ENCODE measurements around the gene OSTC.

Gene OSTC

DNA sequence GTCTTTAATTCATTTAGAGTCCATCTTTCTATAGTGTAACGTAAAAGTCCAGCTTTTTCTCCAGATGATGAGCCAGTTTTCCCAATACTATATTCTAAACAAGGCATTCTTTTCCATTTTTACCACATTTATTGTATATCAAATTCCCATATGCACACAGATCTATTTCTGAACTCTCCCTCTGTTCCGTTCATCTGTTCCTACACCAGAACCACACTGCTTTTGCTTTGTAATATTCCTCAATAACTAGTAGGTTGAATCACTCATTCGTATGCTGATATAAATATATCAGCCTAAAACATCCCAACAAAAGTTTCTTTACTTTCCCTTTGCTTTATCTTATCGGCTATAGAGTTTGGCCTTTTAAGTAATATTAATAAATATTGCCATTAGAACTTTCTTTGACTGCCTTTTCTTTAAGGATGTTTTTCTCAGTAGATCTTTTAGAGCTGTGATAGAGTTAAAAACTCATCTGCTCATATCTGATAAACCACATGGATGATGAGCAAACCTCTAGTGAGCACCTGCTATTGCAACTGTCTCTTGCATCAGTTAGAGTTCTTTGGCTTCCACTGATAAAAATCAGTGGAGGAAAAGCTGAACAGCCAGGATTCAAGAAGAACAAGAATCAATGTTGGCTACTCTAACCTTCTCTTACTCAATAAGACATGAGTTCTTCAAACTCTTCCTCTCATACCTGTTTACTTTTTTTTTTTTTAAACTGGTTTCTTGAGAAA lies 43.2 kb upstream of the OSTC start:
- TF ChIP-seq FOXP2 (optimal IDR thresholded peaks at IDR 0.05; ENCODE audit: borderline replicate concordance, extremely low read depth, extremely low read length, insufficient read depth) (no peak), SIN3A (IDR thresholded peaks at IDR 0.05; ENCODE audit: borderline replicate concordance, insufficient read depth, low read length) (no peak), TAF1 (IDR thresholded peaks at IDR 0.05; ENCODE audit: borderline replicate concordance, insufficient read depth, low read length) (no peak), POLR2AphosphoS5 (IDR thresholded peaks at IDR 0.05; ENCODE audit: low read depth, low read length) (no peak), REST (IDR thresholded peaks at IDR 0.05; ENCODE audit: insufficient read depth in 1 of 2, low read depth in 2 of 2, low read length in 2 of 2) (no peak)

DNA sequence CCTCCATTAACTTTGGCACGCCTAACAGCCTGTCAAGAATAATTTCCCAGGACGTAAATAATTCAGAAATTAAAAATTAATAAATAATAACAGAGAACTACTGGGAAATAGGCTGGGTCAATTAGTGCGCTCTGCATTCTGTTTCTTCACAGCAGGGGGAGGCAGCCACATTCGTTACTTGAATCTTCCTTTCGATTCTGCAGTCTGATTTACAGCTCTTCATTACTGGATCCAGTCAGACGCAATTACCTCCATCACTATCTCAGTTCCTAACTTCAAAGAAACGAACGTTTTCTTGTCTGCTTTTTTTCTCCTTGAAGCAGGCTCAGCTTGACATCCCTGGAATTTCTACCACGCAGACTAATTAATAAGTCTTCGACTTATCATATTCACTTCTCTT lies 39.0 kb upstream of the OSTC start:
- TF ChIP-seq FOXP2 (optimal IDR thresholded peaks at IDR 0.05; ENCODE audit: borderline replicate concordance, extremely low read depth, extremely low read length, insufficient read depth): no peak
- TF ChIP-seq TAF1 (IDR thresholded peaks at IDR 0.05; ENCODE audit: borderline replicate concordance, insufficient read depth, low read length): no peak
- no peak for TF ChIP-seq SIN3A (IDR thresholded peaks at IDR 0.05; ENCODE audit: borderline replicate concordance, insufficient read depth, low read length)
- no peak for TF ChIP-seq POLR2AphosphoS5 (IDR thresholded peaks at IDR 0.05; ENCODE audit: low read depth, low read length)
- TF ChIP-seq REST (IDR thresholded peaks at IDR 0.05; ENCODE audit: insufficient read depth in 1 of 2, low read depth in 2 of 2, low read length in 2 of 2): no peak

DNA sequence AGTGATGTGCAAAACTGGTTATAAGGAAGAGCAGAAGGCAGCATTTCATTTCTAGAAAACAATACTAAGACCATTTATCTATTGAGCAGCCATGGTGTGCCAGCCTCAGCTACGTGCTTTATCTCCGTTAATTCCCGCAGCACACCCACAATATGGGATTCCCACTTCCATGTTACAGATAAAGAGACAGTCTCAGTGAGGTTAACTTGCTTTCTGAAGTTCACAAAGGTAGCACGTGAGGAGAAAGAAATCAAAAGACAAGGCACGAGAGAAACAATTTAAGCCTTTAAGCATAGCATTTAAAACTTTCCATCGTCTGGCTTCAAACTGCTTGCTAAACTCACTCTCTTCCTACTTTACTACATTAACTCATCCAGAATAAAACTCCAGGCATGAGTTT lies 38.0 kb upstream of the OSTC start:
- no peak for TF ChIP-seq FOXP2 (optimal IDR thresholded peaks at IDR 0.05; ENCODE audit: borderline replicate concordance, extremely low read depth, extremely low read length, insufficient read depth)
- no peak for TF ChIP-seq SIN3A (IDR thresholded peaks at IDR 0.05; ENCODE audit: borderline replicate concordance, insufficient read depth, low read length)
- TF ChIP-seq TAF1 (IDR thresholded peaks at IDR 0.05; ENCODE audit: borderline replicate concordance, insufficient read depth, low read length): no peak
- no peak for TF ChIP-seq POLR2AphosphoS5 (IDR thresholded peaks at IDR 0.05; ENCODE audit: low read depth, low read length)
- no peak for TF ChIP-seq REST (IDR thresholded peaks at IDR 0.05; ENCODE audit: insufficient read depth in 1 of 2, low read depth in 2 of 2, low read length in 2 of 2)

- TF ChIP-seq POLR2AphosphoS5 (IDR thresholded peaks at IDR 0.05; ENCODE audit: low read depth, low read length) (no peak), REST (IDR thresholded peaks at IDR 0.05; ENCODE audit: insufficient read depth in 1 of 2, low read depth in 2 of 2, low read length in 2 of 2) (no peak), TAF1 (IDR thresholded peaks at IDR 0.05; ENCODE audit: borderline replicate concordance, insufficient read depth, low read length) (no peak), FOXP2 (optimal IDR thresholded peaks at IDR 0.05; ENCODE audit: borderline replicate concordance, extremely low read depth, extremely low read length, insufficient read depth) (no peak), SIN3A (IDR thresholded peaks at IDR 0.05; ENCODE audit: borderline replicate concordance, insufficient read depth, low read length) (no peak)
Measured at GRCh38 chr4:108619372-108620100, 30.9 kb upstream of the OSTC start.

Data from PFSK-1 (cell line).